Stimulated activated CD8-positive, alpha-beta memory T cell treated with anti-CD3 and anti-CD28 coated beads, Interleukin-7, amount 100 ng/mL, for 48 hours (primary cell): ENCODE data around the gene LRRIQ4.

Experiments used
- DNase-seq, 2 donors: peaks; one replicate each; pipeline ENCODE4 v3.0.0-alpha.2; 2020; ENCODE audit warnings: low read depth in 1 of 2; ENCODE audit errors: extremely low read depth in 1 of 2

The LRRIQ4 gene

DNA sequence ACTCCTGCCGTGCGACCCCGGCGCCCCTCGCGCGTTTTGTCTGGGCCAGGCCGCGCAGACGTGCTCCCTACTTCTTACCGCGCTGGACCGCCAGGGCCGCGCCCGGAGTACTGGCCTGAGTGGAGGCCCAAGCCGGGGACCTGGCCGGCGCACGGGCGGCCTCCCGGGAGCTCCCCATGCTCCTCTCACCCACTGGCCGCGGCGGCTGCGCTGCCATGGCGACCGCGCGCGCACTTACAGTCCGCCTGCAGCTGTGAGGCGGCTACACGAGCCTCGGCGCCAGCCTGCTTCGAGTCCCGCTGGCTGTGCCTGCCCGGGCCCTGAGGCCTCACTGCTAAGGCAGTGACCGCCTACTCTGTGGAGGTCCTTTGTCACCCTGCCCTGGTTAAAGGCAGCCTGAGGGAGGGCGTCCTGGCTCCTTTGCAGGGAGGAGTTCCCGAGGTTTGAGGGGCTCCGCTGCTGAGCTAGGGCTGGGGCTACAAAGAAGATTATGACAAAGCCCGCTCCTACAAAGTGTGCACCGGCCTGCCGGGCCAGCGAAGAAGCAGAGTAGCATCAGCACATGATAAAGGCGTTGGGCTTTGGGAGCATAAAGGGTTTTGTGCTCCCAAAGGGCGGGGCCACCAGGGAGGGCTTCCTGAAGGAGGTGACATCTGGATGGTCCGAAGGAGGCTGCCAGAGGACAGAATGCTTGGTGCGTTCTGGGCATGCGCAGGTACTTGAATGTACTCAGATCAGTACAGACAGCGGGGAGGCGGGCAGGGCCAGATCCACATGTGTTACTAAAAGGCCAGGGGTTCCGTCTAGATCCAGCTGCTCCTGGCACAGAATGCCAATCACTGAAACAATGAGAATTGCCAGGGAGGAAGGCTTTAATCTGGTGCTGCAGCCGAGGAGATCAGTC is at the start of gene LRRIQ4, which contains the start of gene LRRC34:
LRRIQ4 (plus strand) TSS at position 539 of the 904 bp plus-strand sequence. CDS start 9,052 bp downstream, outside the sequence.
LRRC34 (minus strand) TSS at position 573 of the 904 bp plus-strand sequence; CDS start at position 217, 356 bp downstream.
- peak; percentile 47 to 79 for DNase-seq

DNA sequence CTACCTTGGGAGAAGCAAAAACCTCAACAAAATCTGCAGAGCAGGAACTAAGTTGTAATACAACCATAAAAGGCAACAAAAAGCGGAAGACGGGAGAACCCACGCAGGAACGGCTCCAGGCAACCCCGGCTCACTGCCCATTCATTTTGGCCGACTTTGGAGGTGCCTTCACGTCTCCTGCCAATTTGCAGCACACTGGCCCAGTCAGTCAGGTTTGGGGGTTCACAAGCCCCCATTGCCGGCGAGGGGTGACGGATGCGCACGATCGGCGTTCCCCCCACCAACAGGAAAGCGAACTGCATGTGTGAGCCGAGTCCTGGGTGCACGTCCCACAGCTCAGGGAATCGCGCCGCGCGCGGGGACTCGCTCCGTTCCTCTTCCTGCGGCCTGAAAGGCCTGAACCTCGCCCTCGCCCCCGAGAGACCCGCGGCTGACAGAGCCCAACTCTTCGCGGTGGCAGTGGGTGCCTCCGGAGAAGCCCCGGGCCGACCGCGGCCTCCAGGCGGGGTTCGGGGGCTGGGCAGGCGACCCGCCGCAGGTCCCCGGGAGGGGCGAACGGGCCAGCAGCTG is 48.3 kb upstream of the LRRIQ4 start:
- DNase-seq, result peak; percentile 40 to 48

DNA sequence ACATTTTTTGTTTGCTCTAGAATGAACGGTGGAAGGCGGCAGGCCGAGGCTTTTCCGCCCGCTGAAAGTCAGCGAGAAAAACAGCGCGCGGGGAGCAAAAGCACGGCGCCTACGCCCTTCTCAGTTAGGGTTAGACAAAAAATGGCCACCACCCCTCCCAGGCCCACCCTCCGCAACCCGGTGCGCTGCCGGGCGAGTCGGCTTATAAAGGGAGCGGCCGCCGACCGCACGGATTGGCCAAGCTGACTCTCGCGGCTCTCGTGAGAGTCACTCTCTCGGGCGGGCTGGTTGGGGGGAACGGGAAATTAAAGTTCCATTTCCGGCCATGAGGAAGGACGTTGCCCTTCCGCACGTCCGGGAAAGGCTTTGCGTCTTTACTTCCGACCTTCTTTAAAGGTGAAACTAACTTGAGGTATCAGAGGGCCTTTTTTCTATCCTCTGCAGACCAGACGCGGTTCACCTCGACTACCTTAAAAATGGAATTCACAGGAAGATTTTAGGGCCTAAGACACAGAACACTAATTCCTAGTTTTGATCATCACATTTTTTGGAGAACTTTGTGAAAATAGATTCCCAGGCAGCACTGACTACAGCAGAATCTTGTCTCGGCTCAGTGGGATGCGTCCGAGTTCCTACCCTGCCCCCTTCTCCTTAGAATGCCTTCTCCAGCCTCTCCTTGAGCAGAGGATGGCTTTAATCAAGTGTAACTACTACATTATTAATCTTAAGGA is 47.6 kb upstream of the LRRIQ4 start, which contains the start of gene TERC:
TERC (minus strand) TSS at position 179 of the 731 bp plus-strand sequence.
- DNase-seq, result peak; percentile 84 to 89

DNA sequence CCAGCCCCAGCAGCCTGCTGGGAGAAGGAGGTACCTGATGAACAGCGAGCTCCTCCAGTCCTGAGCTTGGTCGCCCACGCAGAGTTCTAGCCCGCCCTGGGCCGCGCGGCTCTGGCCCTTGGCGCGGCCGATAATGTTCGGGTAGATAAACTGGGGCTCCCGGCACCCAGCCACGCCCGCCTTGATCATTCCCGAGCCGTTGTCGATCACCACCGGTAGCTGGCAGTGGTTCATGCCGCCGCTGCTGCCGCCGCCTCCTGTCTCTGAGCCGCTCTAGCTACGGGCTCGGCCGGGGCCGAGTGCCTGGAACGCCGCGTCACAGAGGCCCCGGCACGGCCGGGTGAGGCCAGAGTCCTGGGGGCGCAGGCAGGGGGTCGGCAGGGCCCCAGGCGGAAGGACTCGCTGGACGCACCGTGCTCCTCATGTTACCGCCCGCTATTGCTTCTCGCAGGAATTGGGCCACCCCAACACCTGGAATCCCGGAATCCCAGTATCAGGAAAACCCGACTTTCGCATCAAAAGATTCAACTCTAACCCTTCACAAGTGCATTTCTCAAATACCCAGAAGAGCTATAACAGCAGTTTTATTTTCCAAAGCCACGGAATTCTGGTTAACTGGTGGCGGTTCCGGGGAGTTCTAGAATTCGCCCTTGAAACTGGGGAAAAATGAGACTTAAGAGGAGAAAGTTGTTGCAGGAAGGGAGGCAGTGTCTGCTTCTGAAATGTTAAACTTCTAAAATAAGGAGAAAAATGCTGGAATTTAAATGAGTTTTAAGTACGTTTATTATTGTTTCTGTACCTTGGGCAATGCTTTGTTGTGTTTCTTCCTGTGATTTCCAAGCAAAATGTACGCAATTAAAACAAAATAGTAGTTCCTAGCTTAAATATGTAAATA is 43.1 kb upstream of the LRRIQ4 start, which contains the start of gene ACTRT3:
ACTRT3 (minus strand) TSS at position 275 of the 895 bp plus-strand sequence; CDS start at position 234, 41 bp downstream.
- peak; percentile 45 to 60 for DNase-seq

DNA sequence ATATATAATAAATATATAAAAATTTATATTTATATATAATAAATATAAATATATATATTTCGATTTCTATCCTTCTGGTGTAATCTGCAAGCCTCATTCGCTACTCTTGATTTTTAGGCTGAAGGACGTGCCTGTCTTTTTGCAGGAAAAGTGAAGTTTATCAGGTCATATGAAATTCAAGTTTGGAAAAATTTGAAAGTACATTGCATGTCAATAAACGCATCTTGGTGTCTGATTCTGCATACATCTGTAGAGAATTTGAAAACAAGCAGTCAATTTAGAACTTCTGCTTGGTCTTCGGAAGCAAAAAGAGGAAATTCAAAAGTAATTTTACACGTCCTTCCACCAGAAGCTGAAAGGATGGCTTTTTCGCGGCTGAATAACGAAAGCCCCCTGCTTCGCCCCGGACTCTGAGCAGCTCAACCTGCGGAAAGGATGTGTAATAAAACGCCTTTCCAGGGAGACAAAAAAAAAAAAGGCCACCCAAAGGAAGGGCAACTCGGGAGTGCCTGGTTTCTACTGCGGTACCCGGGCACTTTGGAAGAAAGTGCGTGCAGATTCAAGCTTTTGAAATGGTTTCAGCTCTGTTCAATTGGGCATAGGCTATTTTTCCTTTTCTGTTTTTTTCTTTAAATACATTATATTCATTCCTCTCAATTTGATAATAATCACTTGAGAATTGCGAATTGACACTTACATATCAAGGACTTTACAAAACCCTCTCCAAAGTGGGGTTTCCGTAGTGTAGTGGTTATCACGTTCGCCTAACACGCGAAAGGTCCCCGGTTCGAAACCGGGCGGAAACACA is 41.0 kb upstream of the LRRIQ4 start:
- DNase-seq, result peak in 1 of 2 donors; percentile 18

DNA sequence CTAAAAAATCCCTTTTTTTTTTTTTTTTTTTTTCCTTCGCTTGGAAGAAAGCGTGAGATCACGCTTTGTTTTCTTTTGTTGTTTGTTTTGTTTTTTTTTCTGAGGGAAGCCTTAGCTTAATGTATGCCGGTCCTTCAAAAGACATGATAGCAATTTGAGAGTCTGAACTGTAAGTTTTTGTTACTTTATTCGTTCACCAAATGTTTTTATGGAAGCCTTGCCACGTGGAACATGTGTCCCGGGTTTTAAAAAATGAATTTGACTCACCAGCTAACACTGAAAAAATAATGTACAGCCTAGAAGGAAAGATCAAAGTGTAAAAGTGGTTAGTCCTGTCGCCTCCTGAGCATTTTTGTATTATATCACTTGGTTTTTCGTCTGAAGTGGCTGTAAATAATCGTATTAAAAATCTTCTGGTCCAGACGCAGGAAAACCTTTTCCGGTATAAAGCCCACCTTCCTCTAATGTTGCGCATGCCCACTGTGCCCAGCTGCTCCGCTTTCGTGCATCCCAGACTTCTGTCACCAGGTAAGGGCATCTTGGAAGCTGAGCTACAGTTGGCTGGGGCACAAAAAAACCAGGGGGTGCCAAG is 40.3 kb upstream of the LRRIQ4 start:
- DNase-seq, result peak in 1 of 2 donors; percentile 53

DNA sequence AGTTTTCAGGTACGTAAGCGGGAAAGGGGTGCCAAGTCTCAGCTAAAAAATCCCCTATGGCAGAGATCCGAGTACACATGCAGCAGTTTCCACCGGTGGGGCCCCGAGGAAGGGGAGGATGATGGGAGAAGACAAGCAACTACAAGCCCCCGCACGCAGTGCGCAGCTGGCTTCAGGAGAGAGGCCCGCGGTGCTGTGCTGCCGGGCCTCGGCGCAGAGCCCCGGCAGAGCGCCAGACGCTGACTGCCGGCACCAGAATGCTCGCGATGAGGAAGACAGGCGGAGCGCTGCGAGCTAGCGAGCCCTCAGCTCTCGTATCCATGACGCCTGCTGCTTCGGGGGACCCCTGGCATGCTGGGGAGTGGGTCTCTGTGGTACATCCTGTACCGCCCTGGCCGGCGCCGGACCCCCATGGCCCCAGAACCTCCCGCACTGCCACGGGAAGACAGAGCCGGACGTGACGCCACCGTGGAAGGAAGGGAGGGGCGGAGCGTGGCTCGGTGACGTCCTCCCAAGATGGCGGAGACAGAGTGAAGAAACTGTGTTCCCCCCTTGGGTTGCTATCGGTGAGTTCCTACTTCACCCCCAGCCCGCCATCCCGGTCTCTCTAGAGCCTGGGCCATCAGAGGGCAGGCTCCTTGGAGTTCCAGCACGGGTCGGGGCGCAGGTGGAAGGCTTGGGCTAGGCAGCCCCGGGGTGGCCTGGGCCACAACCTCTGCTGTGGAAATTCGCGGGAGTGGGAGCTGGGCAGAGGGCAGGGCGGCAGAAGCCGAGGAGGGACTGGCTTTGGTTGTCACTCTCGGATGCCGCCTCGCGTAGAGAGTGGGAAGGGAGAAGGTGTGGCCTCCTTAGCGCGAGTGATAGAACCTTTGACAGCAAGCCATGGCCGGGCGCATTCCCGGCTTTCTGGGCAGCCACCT is 39.5 kb upstream of the LRRIQ4 start, which contains the start of gene MYNN:
MYNN (plus strand) TSS at position 500 of the 920 bp plus-strand sequence. CDS start 900 bp downstream, outside the sequence.
- peak; percentile 83 to 89 for DNase-seq

DNA sequence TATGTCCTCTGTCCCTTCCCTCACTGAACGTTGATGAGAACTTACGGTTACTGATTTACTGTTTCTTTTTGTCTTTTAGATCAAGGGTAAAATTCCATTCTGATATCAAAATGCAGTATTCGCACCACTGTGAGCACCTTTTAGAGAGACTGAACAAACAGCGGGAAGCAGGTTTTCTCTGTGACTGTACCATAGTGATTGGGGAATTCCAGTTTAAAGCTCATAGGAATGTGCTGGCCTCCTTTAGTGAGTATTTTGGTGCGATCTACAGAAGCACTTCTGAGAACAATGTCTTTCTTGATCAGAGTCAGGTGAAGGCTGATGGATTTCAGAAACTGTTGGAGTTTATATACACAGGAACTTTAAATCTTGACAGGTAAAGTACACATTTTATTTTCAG is 38.5 kb upstream of the LRRIQ4 start:
- DNase-seq, result no peak

DNA sequence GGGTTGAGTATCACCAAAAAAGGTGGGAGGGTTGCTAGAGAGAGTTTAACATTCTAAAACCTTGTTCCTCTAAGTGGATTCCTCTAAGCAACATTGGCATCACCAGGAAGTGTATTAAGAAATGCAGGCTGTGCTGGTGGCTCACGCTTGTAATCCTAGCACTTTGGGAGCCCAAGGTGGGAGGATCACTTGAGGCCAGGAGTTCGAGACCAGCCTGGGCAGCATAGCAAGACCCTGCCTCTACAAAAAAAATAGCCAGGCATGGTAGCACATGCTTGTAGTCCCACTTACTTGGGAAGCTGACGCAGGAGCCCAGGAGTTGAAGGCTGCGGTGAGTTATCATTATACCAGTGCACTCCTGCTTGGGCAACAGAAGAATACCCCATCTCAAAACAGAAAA is 34.8 kb upstream of the LRRIQ4 start:
- DNase-seq, result no peak

DNA sequence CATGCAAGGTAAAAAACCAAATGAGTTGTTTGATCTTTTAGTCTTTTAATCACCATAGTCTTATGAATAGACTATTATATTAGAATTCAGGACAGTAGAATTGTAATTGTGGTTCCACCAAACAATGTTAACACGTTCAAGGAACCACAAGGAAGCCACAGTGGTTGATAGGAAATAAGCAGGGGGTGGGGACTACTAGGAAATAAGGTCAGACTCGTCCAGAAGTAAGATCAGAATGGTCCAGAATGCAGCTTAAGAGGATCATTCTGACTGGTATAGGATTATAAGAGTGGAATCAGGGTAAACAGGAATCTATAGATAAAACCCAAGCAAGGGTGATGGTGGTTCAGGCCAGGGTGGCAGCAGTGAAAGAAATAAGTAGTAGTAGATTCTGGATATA is 31.9 kb upstream of the LRRIQ4 start:
- DNase-seq, result no peak

DNA sequence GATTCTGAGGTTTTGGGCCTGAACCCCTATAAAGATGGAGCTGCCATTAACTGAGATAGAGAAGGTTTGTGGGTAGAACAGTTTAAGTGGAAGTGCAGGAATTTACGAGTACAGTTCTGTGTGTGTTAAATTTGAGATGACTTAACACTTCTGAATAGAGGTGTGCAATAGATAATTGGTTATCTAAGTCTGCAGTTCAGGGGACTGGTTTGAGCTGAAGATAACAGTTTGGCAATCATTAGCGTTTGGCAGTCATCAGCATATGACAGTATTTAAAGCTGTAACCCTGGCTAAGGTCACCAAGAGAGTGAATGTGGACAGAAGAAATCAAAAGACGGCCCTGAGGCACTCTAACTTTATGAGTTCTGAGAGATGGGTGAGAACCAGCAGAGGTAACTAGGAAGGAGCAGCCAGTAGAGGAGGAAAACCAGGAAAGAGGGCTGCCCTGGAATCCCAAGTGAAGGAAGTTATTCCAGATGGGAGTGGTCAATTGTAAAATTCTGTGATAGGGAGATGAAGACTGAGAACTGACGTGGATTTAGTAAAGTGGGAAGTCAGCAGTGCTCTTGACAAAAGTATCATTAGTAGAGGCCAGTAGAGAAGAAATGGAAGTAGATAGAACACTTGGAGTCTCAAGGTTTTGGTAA is 31.3 kb upstream of the LRRIQ4 start:
- no peak for DNase-seq

DNA sequence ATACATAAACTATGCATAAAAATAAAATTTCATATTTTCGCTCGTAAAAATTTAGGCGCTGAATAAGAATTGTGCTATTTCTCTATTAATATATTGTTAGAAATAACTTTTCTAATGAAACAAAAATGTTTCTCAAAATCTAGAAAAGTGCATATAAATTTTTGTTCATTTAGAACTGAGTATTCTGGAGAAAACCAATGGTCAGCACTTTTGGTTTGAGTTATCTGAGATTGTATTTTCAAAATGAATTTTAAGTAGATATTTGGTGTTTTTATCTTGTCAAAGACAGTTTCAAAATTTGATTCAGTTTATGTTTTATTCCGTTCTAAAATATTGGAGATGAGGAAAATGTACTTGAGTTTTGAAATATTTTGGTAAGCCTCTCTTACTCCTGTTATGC is 25.6 kb upstream of the LRRIQ4 start:
- no peak for DNase-seq

DNA sequence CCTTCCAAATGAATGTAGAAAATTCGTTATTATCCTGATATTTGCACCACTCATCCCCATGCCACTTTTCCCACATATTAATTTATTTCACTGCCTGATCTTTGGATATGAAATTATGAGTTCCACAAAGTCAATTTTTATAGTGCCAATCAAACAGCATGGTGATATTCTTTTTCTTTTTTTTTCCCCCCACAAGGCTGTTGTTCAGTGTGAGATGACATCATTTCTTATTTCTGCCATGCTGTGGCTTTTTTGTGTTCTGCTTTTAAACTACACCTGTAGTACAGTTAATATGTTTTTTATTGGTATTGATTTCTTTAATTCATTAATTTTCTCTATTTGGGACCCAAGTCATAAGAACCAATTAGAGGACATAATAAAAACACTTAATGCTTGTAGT is 24.9 kb upstream of the LRRIQ4 start:
- no peak for DNase-seq

DNA sequence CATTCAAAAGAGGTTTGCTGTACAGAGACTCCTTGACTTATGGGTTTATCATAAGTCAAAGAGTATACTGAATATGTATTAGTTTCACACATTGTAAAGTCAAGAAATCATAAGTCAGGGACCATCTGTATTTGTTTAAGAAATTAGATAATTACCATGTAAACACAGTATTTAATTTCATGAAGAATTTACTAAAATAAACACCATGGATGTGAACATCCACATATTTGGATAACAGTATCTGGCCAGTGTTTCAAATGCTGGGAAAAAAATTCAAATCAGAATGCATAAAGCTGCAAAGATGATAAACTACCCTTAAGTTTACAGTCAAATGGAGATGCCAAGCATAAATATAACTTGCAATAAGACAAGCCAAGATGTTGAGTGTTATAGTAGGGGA is 22.5 kb upstream of the LRRIQ4 start:
- DNase-seq, result no peak

DNA sequence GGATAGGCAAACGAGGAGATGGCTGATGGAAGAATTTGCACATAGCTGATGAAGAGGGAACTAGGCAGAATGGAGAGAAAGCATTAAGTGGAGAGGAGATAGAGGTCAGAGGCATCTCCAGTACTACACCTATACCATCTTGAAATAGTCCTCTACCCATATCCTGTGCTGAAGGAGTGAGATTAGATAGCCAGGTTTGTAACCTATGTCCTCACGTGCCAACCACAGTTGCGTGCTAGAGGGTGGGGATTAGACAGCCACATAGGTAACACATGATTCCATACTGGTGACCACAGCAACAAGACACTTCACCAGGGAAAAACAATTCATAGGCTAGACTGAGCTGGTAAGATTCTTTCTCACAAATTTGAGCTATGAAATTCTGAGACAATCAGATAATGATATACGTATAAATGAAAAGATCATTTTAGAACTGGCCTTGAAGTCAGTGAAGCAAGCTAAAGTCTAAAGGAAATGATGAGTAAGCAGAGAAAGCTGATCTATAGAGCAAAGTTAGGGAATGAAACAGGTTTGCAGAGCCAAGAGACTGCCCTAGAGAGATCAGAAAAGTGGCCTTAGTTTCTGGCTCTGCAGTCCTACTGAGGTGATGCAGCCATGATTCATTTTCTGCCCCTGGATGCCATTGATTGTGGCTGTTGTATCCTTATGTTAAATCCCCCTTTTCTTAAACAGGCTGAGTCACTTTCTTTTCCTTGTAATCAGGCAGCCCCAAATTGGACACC is 21.8 kb upstream of the LRRIQ4 start:
- DNase-seq, result no peak

DNA sequence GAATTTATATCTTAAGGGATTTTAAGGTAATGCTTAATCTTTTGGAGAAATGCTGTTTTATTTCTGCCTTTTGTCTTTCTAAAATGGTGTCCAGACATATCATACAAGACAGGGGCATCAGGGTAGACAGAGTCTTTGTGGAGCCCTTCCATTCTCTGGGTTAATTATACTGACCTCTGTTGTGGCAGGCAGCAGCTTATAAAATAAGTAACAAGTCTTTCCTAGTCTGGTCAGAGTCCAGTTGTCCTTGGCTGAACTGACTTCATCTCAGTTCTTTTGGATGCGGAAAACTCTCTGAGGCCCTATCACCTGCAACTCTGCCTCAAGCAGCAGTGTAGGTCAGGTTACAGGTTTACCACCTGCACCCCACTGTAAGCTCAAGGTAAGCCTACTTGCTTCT is 20.3 kb upstream of the LRRIQ4 start:
- DNase-seq, result no peak

DNA sequence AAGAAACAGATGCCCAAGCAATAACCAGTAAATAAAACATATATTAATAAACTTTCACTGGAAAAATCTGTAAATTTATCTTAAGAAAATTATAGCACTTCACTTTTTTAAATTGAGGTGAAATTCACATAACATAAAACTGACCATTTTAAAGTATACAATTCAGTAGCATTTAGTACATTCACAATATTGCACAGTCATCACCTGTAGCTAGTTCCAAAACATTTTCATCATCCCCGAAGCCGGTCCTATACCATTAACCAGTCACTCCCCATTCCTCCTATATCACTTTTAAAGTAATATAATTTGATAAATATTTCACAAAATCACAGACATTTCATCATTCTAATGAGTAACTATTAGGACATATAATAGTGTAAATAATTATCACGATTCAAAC is 8.0 kb upstream of the LRRIQ4 start:
- DNase-seq, result no peak
